ENCODE measurements around the gene LSP1. TPM values are rescaled to one million over a fixed set of nuclear protein-coding genes. Genes with fewer than 3 reads are reported as not detected.

Gene LSP1
- total RNA-seq, 1 experiment from 2014 or later = not detected

- H3K4me1 ChIP-seq (ENCODE audit: insufficient read depth, low read length, poor library complexity, severe bottlenecking) = no peaks in the 10 kb centered on the region
- BruUV-seq (replicated peaks) = no TSS peak
- H3K9me3 ChIP-seq (ENCODE audit: low read depth, low read length, poor library complexity, severe bottlenecking) = no peaks in the 10 kb centered on the region
- H3K27me3 ChIP-seq (replicated peaks; ENCODE audit: insufficient read depth, low read depth, low read length, poor library complexity) = peaks cover 63% of the 10 kb centered on the region
- ChIA-PET POLR2A (ENCODE audit: low non-redundant PET) (no interaction called here), CTCF (no interaction called here)
- intact Hi-C loops (cut with micrococcal nuclease; ENCODE audit: unreplicated experiment) = no loop called here
- H3K27ac ChIP-seq (ENCODE audit: low read depth, low read length, poor library complexity, severe bottlenecking) = no peak overlapping the region
- no peak for DNase-seq (ENCODE audit: low spot score)
- no peaks in the 10 kb centered on the region for H3K36me3 ChIP-seq (ENCODE audit: insufficient read depth, low read length, poor library complexity, severe bottlenecking)
- H3K4me3 ChIP-seq (ENCODE audit: low read depth, low read length, poor library complexity, severe bottlenecking) = no peak overlapping the region
- TF ChIP-seq CTCF (conservative IDR thresholded peaks at IDR 0.05; ENCODE audit: low read depth, low read length) = no peak
- TF ChIP-seq EZH2 (IDR thresholded peaks at IDR 0.05; ENCODE audit: borderline replicate concordance, low read depth, low read length, poor library complexity, severe bottlenecking) = no peak
These were observed 12.2 kb downstream of the LSP1 start for GRCh38 chr11:1864831-1865665.

GRCh38 chr11:1866226-1866625 is 13.3 kb downstream of the LSP1 start:
- intact Hi-C loops (cut with micrococcal nuclease; ENCODE audit: unreplicated experiment) = no loop called here
- POLR2A ChIA-PET (ENCODE audit: low non-redundant PET) = no interaction called here
- no peak overlapping the region for H3K27ac ChIP-seq (ENCODE audit: low read depth, low read length, poor library complexity, severe bottlenecking)
- no peak overlapping the region for H3K4me3 ChIP-seq (ENCODE audit: low read depth, low read length, poor library complexity, severe bottlenecking)
- no peaks in the 10 kb centered on the region for H3K9me3 ChIP-seq (ENCODE audit: low read depth, low read length, poor library complexity, severe bottlenecking)
- CTCF ChIA-PET = no interaction called here
- H3K36me3 ChIP-seq (ENCODE audit: insufficient read depth, low read length, poor library complexity, severe bottlenecking) = no peaks in the 10 kb centered on the region
- no peaks in the 10 kb centered on the region for H3K4me1 ChIP-seq (ENCODE audit: insufficient read depth, low read length, poor library complexity, severe bottlenecking)
- TF ChIP-seq EZH2 (IDR thresholded peaks at IDR 0.05; ENCODE audit: borderline replicate concordance, low read depth, low read length, poor library complexity, severe bottlenecking) (no peak), CTCF (conservative IDR thresholded peaks at IDR 0.05; ENCODE audit: low read depth, low read length) (no peak)
- H3K27me3 ChIP-seq (replicated peaks; ENCODE audit: insufficient read depth, low read depth, low read length, poor library complexity) = peaks cover 69% of the 10 kb centered on the region
- no peak for DNase-seq (ENCODE audit: low spot score)
- BruUV-seq (replicated peaks) = no TSS peak

GRCh38 chr11:1866776-1867175 is 13.9 kb downstream of the LSP1 start:
- Histone ChIP-seq H3K4me3 (ENCODE audit: low read depth, low read length, poor library complexity, severe bottlenecking) (no peak overlapping the region), H3K4me1 (ENCODE audit: insufficient read depth, low read length, poor library complexity, severe bottlenecking) (no peaks in the 10 kb centered on the region), H3K27ac (ENCODE audit: low read depth, low read length, poor library complexity, severe bottlenecking) (no peak overlapping the region), H3K9me3 (ENCODE audit: low read depth, low read length, poor library complexity, severe bottlenecking) (no peaks in the 10 kb centered on the region), H3K27me3 (replicated peaks; ENCODE audit: insufficient read depth, low read depth, low read length, poor library complexity) (peaks cover 74% of the 10 kb centered on the region), H3K36me3 (ENCODE audit: insufficient read depth, low read length, poor library complexity, severe bottlenecking) (no peaks in the 10 kb centered on the region)
- BruUV-seq (replicated peaks) = no TSS peak
- CTCF ChIA-PET = no interaction called here
- POLR2A ChIA-PET (ENCODE audit: low non-redundant PET) = no interaction called here
- no peak for TF ChIP-seq EZH2 (IDR thresholded peaks at IDR 0.05; ENCODE audit: borderline replicate concordance, low read depth, low read length, poor library complexity, severe bottlenecking)
- TF ChIP-seq CTCF (conservative IDR thresholded peaks at IDR 0.05; ENCODE audit: low read depth, low read length) = no peak
- intact Hi-C loops (cut with micrococcal nuclease; ENCODE audit: unreplicated experiment) = no loop called here
- no peak for DNase-seq (ENCODE audit: low spot score)

Data from A673 (cell line).